Measurements from ENCODE around the gene TARDBP. TPM values are rescaled to one million over a fixed set of nuclear protein-coding genes. Genes with fewer than 3 reads are reported as not detected.

The TARDBP gene
- total and polyA plus RNA-seq, 8 donors = 68.8 to 243 (median 118) TPM

DNA sequence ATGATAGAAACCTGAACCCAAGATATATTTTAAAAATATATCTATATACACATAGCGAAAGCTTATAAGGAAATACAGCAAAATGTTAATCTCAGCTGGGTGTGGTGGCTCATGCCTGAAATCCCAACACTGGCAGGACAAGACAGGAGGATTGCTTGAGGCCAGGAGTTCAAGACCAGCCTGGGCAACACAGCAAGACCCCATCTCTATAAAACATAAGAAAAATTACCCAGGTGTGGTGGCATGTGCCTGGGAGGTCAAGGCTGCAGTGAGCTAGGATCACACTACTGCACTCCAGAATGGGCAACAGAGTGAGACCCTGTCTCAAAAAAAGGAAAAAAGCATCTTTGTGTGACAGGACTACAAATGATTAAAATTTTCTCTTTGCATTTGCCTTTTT is 53.3 kb downstream of the TARDBP start:
- H3K36me3 ChIP-seq = peaks cover 52 to 81% (median 79%) of the 10 kb centered on the region in 4 donors
- H3K4me3 ChIP-seq = no peak overlapping the region
- intact Hi-C loops (cut with DNase I; ENCODE audit: low total_unique reads) = no loop called here
- 96 to 100% (median 98%) methylated on average over 1 of the region's 1 CpG for WGBS, 5 donors
- DNase-seq = no peak
- TF ChIP-seq EP300 (IDR thresholded peaks at IDR 0.05) (no peak), POLR2A (IDR thresholded peaks at IDR 0.05) (no peak), POLR2AphosphoS5 (IDR thresholded peaks at IDR 0.05) (no peak)
- TF ChIP-seq, protein P1, sequence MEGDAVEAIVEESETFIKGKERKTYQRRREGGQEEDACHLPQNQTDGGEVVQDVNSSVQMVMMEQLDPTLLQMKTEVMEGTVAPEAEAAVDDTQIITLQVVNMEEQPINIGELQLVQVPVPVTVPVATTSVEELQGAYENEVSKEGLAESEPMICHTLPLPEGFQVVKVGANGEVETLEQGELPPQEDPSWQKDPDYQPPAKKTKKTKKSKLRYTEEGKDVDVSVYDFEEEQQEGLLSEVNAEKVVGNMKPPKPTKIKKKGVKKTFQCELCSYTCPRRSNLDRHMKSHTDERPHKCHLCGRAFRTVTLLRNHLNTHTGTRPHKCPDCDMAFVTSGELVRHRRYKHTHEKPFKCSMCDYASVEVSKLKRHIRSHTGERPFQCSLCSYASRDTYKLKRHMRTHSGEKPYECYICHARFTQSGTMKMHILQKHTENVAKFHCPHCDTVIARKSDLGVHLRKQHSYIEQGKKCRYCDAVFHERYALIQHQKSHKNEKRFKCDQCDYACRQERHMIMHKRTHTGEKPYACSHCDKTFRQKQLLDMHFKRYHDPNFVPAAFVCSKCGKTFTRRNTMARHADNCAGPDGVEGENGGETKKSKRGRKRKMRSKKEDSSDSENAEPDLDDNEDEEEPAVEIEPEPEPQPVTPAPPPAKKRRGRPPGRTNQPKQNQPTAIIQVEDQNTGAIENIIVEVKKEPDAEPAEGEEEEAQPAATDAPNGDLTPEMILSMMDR (IDR thresholded peaks at IDR 0.05) = no peak
- no peak overlapping the region for H3K27ac ChIP-seq
- no peaks in the 10 kb centered on the region for H3K9me3 ChIP-seq
- no peaks in the 10 kb centered on the region for H3K27me3 ChIP-seq
- peaks cover 7 to 13% (median 9%) of the 10 kb centered on the region in 4 donors for H3K4me1 ChIP-seq

- WGBS, 5 donors = 87 to 90% (median 88%) methylated on average over 18 of the region's 18 CpGs
- Histone ChIP-seq H3K9me3 (no peaks in the 10 kb centered on the region), H3K27me3 (no peaks in the 10 kb centered on the region), H3K4me3 (no peak overlapping the region), H3K36me3 (peaks cover 74 to 100% (median 99%) of the 10 kb centered on the region in 4 donors), H3K27ac (no peak overlapping the region), H3K4me1 (no peaks in the 10 kb centered on the region)
- DNase-seq = no peak
- intact Hi-C loops (cut with DNase I; ENCODE audit: low total_unique reads) = no loop called here
- TF ChIP-seq POLR2AphosphoS5 (IDR thresholded peaks at IDR 0.05) (no peak), POLR2A (IDR thresholded peaks at IDR 0.05) (no peak), EP300 (IDR thresholded peaks at IDR 0.05) (no peak)
- TF ChIP-seq, protein P1 (IDR thresholded peaks at IDR 0.05) = no peak
Measured at GRCh38 chr1:11067716-11068599, 55.5 kb downstream of the TARDBP start.

GRCh38 chr1:11068600-11069473 is 56.4 kb downstream of the TARDBP start:
- H3K9me3 ChIP-seq = no peaks in the 10 kb centered on the region
- no peak for DNase-seq
- intact Hi-C loops (cut with DNase I; ENCODE audit: low total_unique reads) = no loop called here
- no peaks in the 10 kb centered on the region for H3K4me1 ChIP-seq
- H3K36me3 ChIP-seq = peaks cover 83 to 100% (median 99%) of the 10 kb centered on the region in 4 donors
- WGBS, 5 donors = 89 to 95% (median 94%) methylated on average over 13 to 17 of the region's 17 CpGs
- no peak overlapping the region for H3K27ac ChIP-seq
- TF ChIP-seq POLR2AphosphoS5 (IDR thresholded peaks at IDR 0.05) = no peak
- TF ChIP-seq POLR2A (IDR thresholded peaks at IDR 0.05) = no peak
- TF ChIP-seq, protein P1 (IDR thresholded peaks at IDR 0.05) = no peak
- TF ChIP-seq EP300 (IDR thresholded peaks at IDR 0.05) = no peak
- H3K27me3 ChIP-seq = no peaks in the 10 kb centered on the region
- no peak overlapping the region for H3K4me3 ChIP-seq

- no peaks in the 10 kb centered on the region for H3K4me1 ChIP-seq
- no peaks in the 10 kb centered on the region for H3K9me3 ChIP-seq
- TF ChIP-seq EP300 (IDR thresholded peaks at IDR 0.05) (no peak), POLR2AphosphoS5 (IDR thresholded peaks at IDR 0.05) (no peak), POLR2A (IDR thresholded peaks at IDR 0.05) (no peak)
- TF ChIP-seq, protein P1 (IDR thresholded peaks at IDR 0.05) = no peak
- H3K27me3 ChIP-seq = no peaks in the 10 kb centered on the region
- intact Hi-C loops (cut with DNase I; ENCODE audit: low total_unique reads) = no loop called here
- no peak for DNase-seq
- peaks cover 95 to 100% (median 100%) of the 10 kb centered on the region in 4 donors for H3K36me3 ChIP-seq
- H3K27ac ChIP-seq = no peak overlapping the region
- no peak overlapping the region for H3K4me3 ChIP-seq
- WGBS, 5 donors = 88 to 93% (median 92%) methylated on average over 9 to 11 of the region's 11 CpGs
Measured at GRCh38 chr1:11070876-11071275, 58.4 kb downstream of the TARDBP start.
